Daoy (cell line): ENCODE data around the gene MERTK. TPM values are rescaled to one million over a fixed set of nuclear protein-coding genes. Genes with fewer than 3 reads are reported as not detected.
A peak's percentile ranks its signal among the peaks of the same experiment; 100 is the strongest.

ENCODE experiments used
- DNase-seq: peaks from one replicate; pipeline ENCODE4 v3.0.0-alpha.2; 2015; ENCODE audit warnings: low read depth
- total RNA-seq: library from RNA; depleted of rRNA; stranded (reverse); fragments of >200 nt; shearing (Covaris generic); gene quantifications from 2 replicates; pipeline ENCODE4 v1.2.3, GENCODE V29; 2014

The MERTK gene
- total RNA-seq, 1 experiment from 2014 or later, result 0.57 TPM

DNA sequence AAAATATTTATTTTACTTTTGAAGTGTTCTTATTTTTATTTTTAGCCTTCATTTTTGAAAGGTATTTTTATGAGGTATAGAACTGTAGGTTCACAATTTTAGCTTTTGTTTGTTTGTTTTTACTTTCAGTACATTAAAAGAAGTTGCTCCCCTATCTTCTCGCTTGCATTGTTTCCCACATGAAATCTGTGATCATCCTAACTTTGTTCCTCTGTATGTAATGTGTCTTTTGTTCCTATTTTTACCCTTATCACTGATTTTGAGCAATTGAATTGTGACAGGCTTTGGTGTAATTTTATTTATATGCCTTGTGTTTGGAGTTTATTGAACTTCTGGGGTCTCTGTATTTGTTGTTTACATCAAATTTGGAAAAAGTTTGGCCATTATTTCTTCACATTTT is 78.8 kb downstream of the MERTK start:
- no peak for DNase-seq

- no peak for DNase-seq
Observed at GRCh38 chr2:111978452-111979170, 80.2 kb downstream of the MERTK start.

GRCh38 chr2:111981666-111982065 is 83.3 kb downstream of the MERTK start:
- DNase-seq, result no peak

DNA sequence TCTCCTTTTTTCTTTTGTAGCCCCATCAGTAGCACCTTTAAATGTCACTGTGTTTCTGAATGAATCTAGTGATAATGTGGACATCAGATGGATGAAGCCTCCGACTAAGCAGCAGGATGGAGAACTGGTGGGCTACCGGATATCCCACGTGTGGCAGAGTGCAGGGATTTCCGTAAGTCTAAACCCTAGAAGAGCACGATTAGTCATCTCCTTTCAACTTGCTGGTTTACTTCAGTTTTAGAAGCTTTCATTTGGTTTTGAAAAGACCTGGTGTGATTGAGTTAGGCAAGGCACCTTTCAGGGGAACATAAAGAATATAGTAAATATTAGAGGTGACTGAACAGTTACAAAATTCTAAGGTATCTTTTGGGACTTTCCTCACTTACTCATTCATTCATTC is 84.4 kb downstream of the MERTK start:
- DNase-seq, result no peak

DNA sequence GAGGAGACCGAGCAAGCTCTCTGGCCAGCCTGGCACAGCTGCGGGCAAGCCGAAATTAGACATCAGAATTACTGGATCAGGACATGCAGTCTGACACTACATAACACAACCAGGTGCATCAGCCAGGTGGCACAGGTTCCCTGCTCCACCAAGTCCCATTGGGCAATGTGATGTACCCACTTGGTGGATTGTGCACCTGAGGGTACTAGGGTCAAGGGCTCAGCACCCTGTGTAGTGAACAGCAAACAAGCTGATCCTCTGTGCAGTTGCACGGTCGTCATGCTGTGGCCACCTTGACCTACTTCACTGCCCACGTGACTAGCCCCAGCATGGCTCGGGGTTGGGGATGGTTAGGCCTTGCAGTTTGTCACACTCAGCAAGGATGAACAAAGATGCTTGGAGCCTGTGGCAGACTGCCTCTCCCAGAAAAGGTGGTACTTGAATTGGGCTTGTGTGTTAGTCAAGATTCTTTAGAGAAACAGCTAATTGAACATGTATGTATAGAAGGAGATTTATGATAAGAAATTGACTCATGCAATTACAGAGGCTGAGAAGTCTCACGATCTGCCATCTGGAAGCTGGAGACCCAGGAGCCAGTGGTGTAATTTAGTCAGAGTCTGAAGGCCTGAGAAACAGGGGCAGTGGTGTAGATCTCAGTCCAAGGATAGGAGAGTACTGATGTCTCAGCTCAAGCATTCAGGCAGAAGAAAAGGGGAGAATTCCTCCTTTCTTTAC is 85.2 kb downstream of the MERTK start:
- peak; percentile 14 for DNase-seq

DNA sequence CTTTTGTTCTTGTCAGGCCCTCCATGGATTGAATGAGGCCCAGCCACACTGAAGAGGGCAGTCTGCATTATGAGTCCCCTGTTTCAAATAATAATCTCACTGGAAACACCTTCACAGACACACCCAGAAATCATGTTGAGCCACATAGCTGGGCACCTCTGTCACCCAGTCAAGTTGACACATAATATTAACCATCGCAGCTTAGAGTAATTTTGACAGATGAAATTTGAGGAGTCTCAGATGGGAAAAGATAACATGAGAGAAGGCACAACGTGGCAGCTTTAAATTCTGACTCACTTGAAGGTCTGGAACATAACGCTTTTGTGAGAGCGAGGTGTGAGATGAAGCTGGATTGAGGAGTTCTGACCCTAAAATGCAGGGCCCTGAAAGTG is 85.8 kb downstream of the MERTK start:
- DNase-seq, result no peak

DNA sequence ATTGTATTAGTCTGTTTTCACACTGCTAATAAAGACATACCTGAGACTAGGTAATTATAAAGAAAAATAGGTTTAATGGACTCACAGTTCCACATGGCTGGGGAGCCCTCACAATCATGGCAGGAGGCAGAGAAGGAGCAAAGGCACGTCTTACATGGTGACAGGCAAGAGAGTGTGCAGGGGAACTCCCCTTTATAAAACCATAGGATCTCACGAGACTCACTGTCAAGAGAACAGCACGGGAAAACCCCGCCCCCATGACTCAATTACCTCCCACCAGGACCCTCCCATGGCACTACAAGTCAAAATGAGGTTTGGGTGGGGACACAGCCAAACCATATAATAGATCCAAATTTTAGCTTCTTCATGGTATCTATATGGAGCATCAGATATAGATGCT is 87.1 kb downstream of the MERTK start:
- DNase-seq, result no peak

DNA sequence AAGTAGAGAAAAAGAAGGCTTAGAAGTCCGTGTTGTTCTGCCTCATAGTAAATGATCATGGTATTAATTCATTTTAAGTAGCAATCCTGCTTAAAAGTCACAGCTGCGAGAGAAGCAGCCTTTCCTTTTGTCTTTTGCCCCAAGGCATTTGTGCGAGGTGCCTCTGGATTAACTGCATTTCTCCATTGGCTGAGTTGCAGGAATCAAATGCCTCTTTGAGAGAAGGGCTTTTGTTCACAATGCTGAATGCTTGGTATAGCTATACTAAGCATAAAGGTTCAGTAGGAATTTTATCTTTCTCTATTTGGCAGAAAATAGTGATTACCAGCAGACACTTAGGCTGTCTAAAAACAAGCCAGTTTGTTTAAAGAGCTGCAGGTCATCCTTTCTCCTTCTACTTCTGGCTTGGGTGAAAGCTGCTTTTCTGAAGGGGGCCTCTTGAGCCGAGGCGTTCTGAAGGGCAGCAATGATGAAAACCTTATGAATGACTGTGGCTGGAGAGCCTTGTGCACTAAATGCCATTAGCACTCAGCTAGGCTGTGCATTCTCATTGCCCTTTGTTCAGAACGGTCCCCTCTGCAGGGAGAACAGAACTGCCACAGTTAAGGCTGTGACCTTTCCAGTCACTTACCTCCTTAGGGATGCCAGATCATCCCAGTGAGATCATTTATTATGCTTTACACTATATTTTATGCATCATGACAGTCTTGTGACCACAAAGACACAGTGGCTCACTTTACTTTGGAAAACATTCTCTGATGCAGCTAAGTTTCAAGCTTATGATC is 87.9 kb downstream of the MERTK start:
- peak; percentile 18 for DNase-seq

DNA sequence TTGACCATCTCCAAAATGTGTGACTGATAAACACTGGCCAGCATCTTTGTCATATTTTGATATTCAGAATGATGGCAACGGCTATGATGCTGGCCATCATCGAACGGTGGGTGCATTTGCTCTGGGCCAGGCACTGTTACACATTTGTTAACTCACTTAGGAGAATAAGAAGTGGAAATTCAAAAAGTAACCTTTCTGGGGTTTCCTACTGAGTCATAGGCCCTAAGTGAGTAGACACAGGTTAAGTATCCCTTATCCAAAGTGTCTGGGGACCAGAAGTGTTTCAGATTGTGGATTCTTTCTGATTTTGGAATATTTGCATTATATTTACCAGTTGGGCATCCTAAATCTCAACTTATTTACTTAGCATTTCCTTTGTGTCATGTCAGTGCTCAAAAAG is 92.0 kb downstream of the MERTK start:
- DNase-seq, result no peak

DNA sequence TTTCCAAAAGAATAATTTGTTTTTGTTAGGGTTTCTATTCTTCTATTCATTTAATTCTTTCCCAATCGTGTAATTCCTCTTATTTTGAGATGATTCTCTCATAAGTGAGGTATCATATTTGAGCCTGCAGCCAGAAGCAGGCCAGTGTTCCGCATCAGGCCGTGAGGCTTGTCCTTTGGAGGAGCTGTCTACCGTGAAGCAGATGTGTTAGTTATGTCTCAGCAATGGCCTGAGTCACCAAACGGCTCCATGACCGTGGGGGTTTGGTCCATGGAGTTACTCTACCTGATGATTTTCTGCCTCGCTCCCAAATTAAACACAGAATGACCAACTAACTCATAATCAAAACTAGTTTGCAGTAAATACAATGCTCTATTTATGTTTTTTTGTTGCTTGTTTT is 92.4 kb downstream of the MERTK start:
- no peak for DNase-seq

- no peak for DNase-seq
Observed at GRCh38 chr2:111994042-111994441, 95.6 kb downstream of the MERTK start.

- no peak for DNase-seq
Observed at GRCh38 chr2:111995148-111995547, 96.7 kb downstream of the MERTK start.

DNA sequence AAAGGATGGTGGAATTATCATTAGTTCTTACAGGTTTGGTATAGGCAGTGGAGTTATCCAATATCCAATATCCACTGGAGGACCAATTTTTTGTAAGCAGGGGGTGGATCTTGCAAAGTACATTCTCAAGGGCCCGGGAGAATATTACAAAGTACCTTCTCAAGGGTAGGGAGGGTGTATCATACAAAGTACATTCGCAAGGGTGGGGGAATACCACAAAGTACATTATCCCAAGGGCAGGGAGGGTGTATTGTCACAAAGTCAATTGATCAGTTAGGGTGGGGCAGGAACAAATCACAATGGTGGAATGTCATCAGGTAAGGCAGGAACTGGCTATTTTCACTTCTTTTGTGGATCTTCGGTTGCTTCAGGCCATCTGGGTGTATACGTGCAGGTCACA is 101.4 kb downstream of the MERTK start:
- no peak for DNase-seq

- DNase-seq, result no peak
Observed at GRCh38 chr2:112000399-112001135, 102.2 kb downstream of the MERTK start.

DNA sequence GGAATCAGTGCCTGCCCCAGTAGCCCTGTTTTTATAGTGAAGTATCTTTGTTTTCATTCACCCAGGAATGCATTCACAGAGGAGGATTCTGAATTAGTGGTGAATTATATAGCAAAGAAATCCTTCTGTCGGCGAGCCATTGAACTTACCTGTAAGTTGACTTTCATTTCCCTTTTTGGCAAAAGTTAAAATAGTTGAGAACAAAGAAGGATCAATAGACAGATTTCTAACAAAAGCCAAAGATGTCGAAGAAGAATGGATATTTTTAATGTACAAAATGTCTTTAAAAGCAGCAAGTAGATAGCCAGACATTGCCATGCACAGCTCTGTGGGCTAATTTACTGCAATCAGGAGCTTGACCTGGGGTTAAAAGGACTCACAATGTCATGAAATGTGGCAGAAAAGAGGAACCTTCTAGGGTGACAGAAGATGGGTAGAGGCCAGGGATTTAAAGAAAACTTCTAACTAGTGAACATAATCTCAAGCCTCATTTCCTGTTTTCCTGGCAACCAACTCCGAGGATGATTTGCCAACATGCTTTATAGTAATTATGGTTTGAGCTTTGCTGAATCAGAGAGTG is 102.8 kb downstream of the MERTK start:
- peak; percentile 48 for DNase-seq

DNA sequence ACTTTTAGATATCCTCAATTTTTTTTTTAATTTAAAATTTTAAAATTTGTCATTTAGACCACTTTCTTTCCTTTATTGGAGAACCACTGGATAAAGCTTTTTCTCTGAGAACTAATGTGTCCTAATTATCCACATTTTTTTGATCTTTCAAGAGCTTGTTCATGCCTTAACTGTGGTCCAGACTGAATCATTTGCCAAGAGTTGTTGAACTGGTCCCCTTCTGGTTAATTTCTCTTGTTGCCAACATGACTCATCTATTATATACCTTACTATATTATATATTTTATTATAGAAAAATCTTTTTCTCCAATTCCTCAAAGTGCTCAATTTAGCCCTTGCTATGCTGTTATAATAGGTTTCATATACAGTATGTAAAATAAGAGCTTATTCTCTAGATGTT is 103.5 kb downstream of the MERTK start:
- peak; percentile 30 for DNase-seq

DNA sequence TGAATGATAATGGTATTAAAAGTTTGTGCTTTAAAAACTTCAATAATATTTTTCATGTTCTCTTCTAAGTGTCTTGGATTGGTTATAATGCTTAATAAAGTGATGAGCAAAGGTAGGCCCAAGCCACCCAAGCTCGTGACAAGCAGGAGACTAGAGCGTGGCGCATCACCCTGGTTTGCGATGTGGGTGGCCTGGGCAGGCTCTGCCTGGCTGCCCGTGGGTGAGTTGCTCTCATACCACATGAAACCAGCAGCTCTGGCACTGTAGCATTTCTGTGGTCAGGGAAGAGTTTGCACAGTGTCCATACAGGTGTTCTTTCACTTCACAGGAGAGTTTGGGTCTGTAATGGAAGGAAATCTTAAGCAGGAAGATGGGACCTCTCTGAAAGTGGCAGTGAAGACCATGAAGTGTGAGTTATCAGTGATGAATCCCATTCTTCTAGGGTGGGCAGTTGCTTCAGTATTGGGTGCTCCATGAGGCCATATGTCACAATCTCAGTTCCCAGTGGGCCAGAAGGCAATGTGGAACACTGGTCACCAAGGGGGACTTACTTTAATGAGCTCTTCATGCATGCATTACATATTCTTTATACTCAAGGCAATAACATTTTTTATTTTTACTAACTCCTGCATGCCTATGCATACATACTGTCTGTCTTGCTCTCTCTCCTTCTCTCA is 105.3 kb downstream of the MERTK start:
- no peak for DNase-seq

- no peak for DNase-seq
Observed at GRCh38 chr2:112004253-112004645, 105.8 kb downstream of the MERTK start.

DNA sequence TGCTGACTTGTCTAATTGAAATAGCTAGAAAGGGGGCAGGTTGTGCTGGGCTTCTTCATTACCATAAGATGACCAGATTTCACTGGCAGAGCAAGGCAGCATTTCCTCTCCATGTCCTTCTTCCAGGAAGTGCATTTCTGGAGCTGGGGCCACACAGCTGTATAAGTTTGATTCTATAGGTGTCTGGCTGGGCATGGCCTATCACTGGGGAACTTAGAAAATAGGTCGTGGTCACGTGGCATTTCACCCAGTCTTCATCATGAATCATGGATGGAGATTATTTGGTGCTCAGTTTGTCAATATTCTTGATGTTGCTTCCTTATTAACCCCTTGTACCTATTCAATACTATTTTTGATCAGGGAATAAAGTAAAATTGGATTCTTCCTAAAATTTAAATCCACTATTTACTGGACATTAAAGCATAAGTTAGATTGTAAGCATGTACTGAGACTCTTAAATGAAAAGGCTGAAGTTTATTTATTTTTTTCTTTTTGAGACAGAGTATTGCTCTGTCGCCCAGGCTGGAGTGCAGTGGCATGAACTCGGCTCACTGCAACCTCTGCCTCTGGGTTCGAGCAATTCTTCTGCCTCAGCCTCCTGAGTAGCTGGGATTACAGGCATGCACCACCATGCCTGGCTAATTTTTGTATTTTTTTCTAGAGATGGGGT is 107.1 kb downstream of the MERTK start:
- DNase-seq, result no peak

- peak; percentile 28 for DNase-seq
Observed at GRCh38 chr2:112006076-112006410, 107.6 kb downstream of the MERTK start.

- no peak for DNase-seq
Observed at GRCh38 chr2:112007493-112007892, 109.1 kb downstream of the MERTK start.
